Measurements from ENCODE around the gene KLHL15.
"Not testable (repeated sequence)": the region's sequence is repeated elsewhere in the genome, so short reads cannot be mapped to it uniquely, and the experiment has no call there.

KLHL15 gene

GRCh38 chrX:24014388-24015018 is 12.5 kb downstream of the KLHL15 start:
- DNase-seq: peak; percentile 50

GRCh38 chrX:24012266-24012665 is 14.7 kb downstream of the KLHL15 start:
- no peak for DNase-seq

- DNase-seq: no peak
Observed at GRCh38 chrX:24005867-24006266, 21.1 kb downstream of the KLHL15 start.

GRCh38 chrX:24005028-24005427 is 22.0 kb downstream of the KLHL15 start:
- DNase-seq: no peak

GRCh38 chrX:24002792-24003191 is 24.2 kb downstream of the KLHL15 start:
- no peak for DNase-seq

GRCh38 chrX:24002167-24002566 is 24.8 kb downstream of the KLHL15 start:
- DNase-seq: no peak

- no peak for DNase-seq
Observed at GRCh38 chrX:23999671-24000070, 27.3 kb downstream of the KLHL15 start.

- peak; percentile 17 for DNase-seq
Observed at GRCh38 chrX:23993012-23993633, 33.9 kb downstream of the KLHL15 start.

- DNase-seq: no peak
Observed at GRCh38 chrX:23992431-23992830, 34.6 kb downstream of the KLHL15 start.

- DNase-seq: no peak
Observed at GRCh38 chrX:23990455-23990854, 36.5 kb downstream of the KLHL15 start.

GRCh38 chrX:23989689-23990088 is 37.3 kb downstream of the KLHL15 start:
- no peak for DNase-seq

- DNase-seq: no peak
Observed at GRCh38 chrX:23982891-23983290, 44.1 kb downstream of the KLHL15 start.

- no peak for DNase-seq
Observed at GRCh38 chrX:23981711-23982110, 45.3 kb downstream of the KLHL15 start.

- DNase-seq: no peak
Observed at GRCh38 chrX:23981222-23981621, 45.8 kb downstream of the KLHL15 start.

GRCh38 chrX:23980011-23980441 is 47.0 kb downstream of the KLHL15 start:
- no peak for DNase-seq

- no peak for DNase-seq
Observed at GRCh38 chrX:23978491-23978890, 48.5 kb downstream of the KLHL15 start.

GRCh38 chrX:23965630-23966029 is 61.4 kb downstream of the KLHL15 start:
- not testable (repeated sequence) for DNase-seq

- no peak for DNase-seq
Observed at GRCh38 chrX:23964191-23964590, 62.8 kb downstream of the KLHL15 start.

- no peak for DNase-seq
Observed at GRCh38 chrX:23959781-23960180, 67.2 kb downstream of the KLHL15 start.

- DNase-seq: no peak
Observed at GRCh38 chrX:23954396-23954795, 72.6 kb downstream of the KLHL15 start.

- no peak for DNase-seq
Observed at GRCh38 chrX:23953908-23954269, 73.1 kb downstream of the KLHL15 start.

- DNase-seq: peak; percentile 70
Observed at GRCh38 chrX:23952984-23953907, 73.7 kb downstream of the KLHL15 start.

GRCh38 chrX:23952391-23952790 is 74.6 kb downstream of the KLHL15 start:
- DNase-seq: no peak

GRCh38 chrX:23945206-23945605 is 81.8 kb downstream of the KLHL15 start:
- DNase-seq: no peak

All from activated CD4-positive, alpha-beta T cell treated with anti-CD3 and anti-CD28 coated beads, Interleukin-2, Interleukin-6, amounts not matched to agents 100 ng/mL and 50 ng/mL, durations not matched to agents 16 hours and 8 hours (primary cell).